K562 (cell line): ENCODE measurements around the gene ACTL9. TPM values are rescaled to one million over a fixed set of nuclear protein-coding genes. Genes with fewer than 3 reads are reported as not detected.

ENCODE experiments used
- ATAC-seq: fragments of 200-7000 bp; cut with Tn5 transposase; 3 replicates; pipeline ENCODE4 v1.9.1; 2020; ENCODE audit warnings: moderate library complexity
- BruUV-seq: library from RNA; stranded (reverse); fragments of 400-500 nt; replicated peaks from 2 replicates; lab custom pipeline; 2021; lab: Mats Ljungman, UMichigan
- CTCF ChIA-PET: fragments of 300-600 bp; formaldehyde crosslinking; extraction: SDS; loops from one replicate; lab custom pipeline; 2021; ENCODE audit warnings: low intra/inter-chr PET ratio; lab: Yijun Ruan, JAX
- POLR2A ChIA-PET: fragments of 300-600, 350-650 bp; sonication (Branson Sonifier 250); formaldehyde crosslinking; extraction: SDS; loops from one replicate; lab custom pipeline; 2021; ENCODE audit warnings: antibody characterized with exemption, inconsistent platforms; lab: Yijun Ruan, JAX
- DNase-seq, 4 experiments: peaks; one replicate each; pipeline versions ENCODE4 v3.0.0 to v3.0.0-alpha.2; 2011 to 2018; ENCODE audit warnings: low spot score in 3 of 4, mixed read lengths in 3 of 4; ENCODE audit errors: extremely low read depth in 1 of 4
- FAIRE-seq: peaks from 2 replicates; lab custom pipeline; 2011; peaks lifted over from hg19 to GRCh38; lab: Jason Lieb, UNC
- H2AFZ ChIP-seq: 2 replicates; pipeline ENCODE4 v1.6.0; 2011; ENCODE audit warnings: low read depth, low read length, control low read depth, inconsistent platforms
- H3K27ac ChIP-seq: fragments of 200-600 bp; 3 replicates; pipeline ENCODE4 v1.8.0; 2011; ENCODE audit warnings: low read depth, mild to moderate bottlenecking, control low read depth, inconsistent platforms, low read length, moderate library complexity, mixed read lengths; ENCODE audit errors: extremely low read depth
- H3K27me3 ChIP-seq, 2 experiments: fragments of 300-600 bp in 1 of 2; 2 replicates in 1 of 2; 3 replicates in 1 of 2; pipeline versions ENCODE4 v1.6.0 to v1.8.0; 2011; ENCODE audit warnings: inconsistent platforms in 2 of 2, low read length in 2 of 2, mild to moderate bottlenecking in 1 of 2, mixed read lengths in 1 of 2, moderate library complexity in 1 of 2; ENCODE audit not compliant: control insufficient read depth in 2 of 2, insufficient read depth in 2 of 2
- H3K36me3 ChIP-seq: fragments of 300-600 bp; 3 replicates; pipeline ENCODE4 v1.8.0; 2011; ENCODE audit warnings: mild to moderate bottlenecking, low read length, inconsistent platforms; ENCODE audit not compliant: control insufficient read depth, insufficient read depth
- H3K4me1 ChIP-seq, 2 experiments: fragments of 200-600 bp in 1 of 2; replicated peaks in 1 of 2; 2 replicates in 1 of 2; 3 replicates in 1 of 2; pipeline versions ENCODE4 v1.5.1 to v1.8.0; 2011; ENCODE audit warnings: inconsistent platforms in 2 of 2, low read length in 2 of 2, mild to moderate bottlenecking in 1 of 2, mixed read lengths in 1 of 2, moderate library complexity in 1 of 2; ENCODE audit not compliant: control insufficient read depth in 2 of 2, insufficient read depth in 2 of 2
- H3K4me2 ChIP-seq: 2 replicates; pipeline ENCODE4 v1.6.1; 2011; ENCODE audit warnings: low read length, control low read depth, inconsistent platforms, mixed read lengths; ENCODE audit not compliant: insufficient read depth
- H3K4me3 ChIP-seq: fragments of 200-600 bp; sonication (generic), shearing (Covaris generic); 2 replicates; pipeline ENCODE4 v1.5.1; 2016; ENCODE audit warnings: control low read depth, inconsistent platforms
- H3K79me2 ChIP-seq: fragments of 200-600 bp; 3 replicates; pipeline ENCODE4 v1.8.0; 2011; ENCODE audit warnings: low read length, inconsistent platforms; ENCODE audit not compliant: control insufficient read depth, insufficient read depth
- H3K9ac ChIP-seq, 2 experiments: 2 replicates each; pipeline versions ENCODE4 v1.6.0 to v1.6.1; 2011; ENCODE audit warnings: low read depth in 2 of 2, low read length in 2 of 2, control low read depth in 1 of 2, inconsistent platforms in 1 of 2, mild to moderate bottlenecking in 1 of 2, mixed read lengths in 1 of 2; ENCODE audit not compliant: insufficient read depth in 1 of 2
- H3K9me1 ChIP-seq: one replicate; pipeline ENCODE4 v1.6.0; 2011; ENCODE audit warnings: inconsistent platforms, mild to moderate bottlenecking, low read length, moderate library complexity; ENCODE audit not compliant: control insufficient read depth, insufficient read depth
- H3K9me3 ChIP-seq: replicated peaks from 2 replicates; pipeline ENCODE4 v1.5.1; 2011; ENCODE audit warnings: low read depth, low read length, inconsistent platforms; ENCODE audit not compliant: control insufficient read depth, insufficient read depth
- H4K20me1 ChIP-seq: replicated peaks from 2 replicates; pipeline ENCODE4 v1.6.1; 2011; ENCODE audit warnings: low read length, inconsistent platforms, mixed read lengths; ENCODE audit not compliant: control insufficient read depth, insufficient read depth
- CHD4 ChIP-seq: fragments of 200-600 bp; sonication (generic); IDR thresholded peaks from 3 replicates; pipeline ENCODE4 v1.6.1; 2012; ENCODE audit warnings: low read depth, mild to moderate bottlenecking, mixed read lengths, low read length, inconsistent platforms; ENCODE audit not compliant: insufficient read depth, insufficient replicate concordance, poor library complexity, severe bottlenecking
- ERF ChIP-seq: fragments of 450-650 bp; formaldehyde crosslinking; IDR thresholded peaks from 2 replicates; pipeline ENCODE4 v1.4.0; 2020; ENCODE audit warnings: mild to moderate bottlenecking, mixed read lengths
- FOXJ3 ChIP-seq: sonication (generic); formaldehyde crosslinking; IDR thresholded peaks from 2 replicates; pipeline ENCODE4 v1.4.0; 2020; ENCODE audit warnings: mild to moderate bottlenecking, missing genetic modification reagents
- ZNF639 ChIP-seq, 2 experiments: fragments of 200-800 bp in 1 of 2; sonication (Bioruptor generic) in 1 of 2; sonication (generic) in 1 of 2; formaldehyde crosslinking in 1 of 2; IDR thresholded peaks in 1 of 2; conservative IDR thresholded peaks in 1 of 2; 2 replicates each; pipeline versions ENCODE4 v1.5.0 to v1.6.1; 2016 to 2020; ENCODE audit warnings: missing compliant biosample characterization in 1 of 2, missing genetic modification characterization in 1 of 2, missing genetic modification reagents in 1 of 2
- WGBS: fragments of 100-300 bp; shearing (Covaris generic); methylation state at CpG from one replicate; pipeline ENCODE4 v1.1.6; 2016; ENCODE audit warnings: low coverage, mixed read lengths; ENCODE audit not compliant: insufficient coverage; ENCODE audit errors: missing lambda C conversion rate; 5-methylcytosine and 5-hydroxymethylcytosine counted together
- in situ Hi-C: fragments of 300-500 bp; cut with MboI; formaldehyde crosslinking; loops from 4 replicates; pipeline ENCODE4 v1.15.0; 2018; ENCODE audit warnings: inconsistent platforms, mixed read lengths
- intact Hi-C: fragments of 100-400 bp; cut with micrococcal nuclease; formaldehyde crosslinking; loops from 2 replicates; pipeline ENCODE4 v1.14.2; 2022
- polyA plus RNA-seq, 8 experiments: library from polyadenylated mRNA; depleted of rRNA in 4 of 8; stranded (reverse) in 5 of 8; unstranded in 3 of 8; fragments of >200 nt; fragmentation: Nextera tagmentation in 2 of 8; fragmentation: Illumina TruSeq in 1 of 8; extraction: Ambion mirVana in 2 of 8; extraction: Trizol in 1 of 8; gene quantifications; 2 replicates each; pipeline versions ENCODE4 v1.2.1 to v1.2.3, GENCODE V29; 2011 to 2014; ENCODE audit warnings: inconsistent platforms in 1 of 8, missing spikeins in 1 of 8
- total RNA-seq, 7 experiments: library from RNA; depleted of rRNA in 6 of 7; stranded (reverse); fragments of >200 nt in 6 of 7; fragmentation: Illumina TruSeq in 2 of 7; extraction: Trizol in 2 of 7; gene quantifications; 2 replicates each; pipeline versions ENCODE4 v1.2.1 to v1.2.3, GENCODE V29; 2011 to 2021; ENCODE audit warnings: low replicate concordance in 1 of 7

ACTL9 gene
- total and polyA plus RNA-seq, 9 of the 15 experiments (the other 6 are each of a cell fraction or from before 2014, with no cell fraction given), result not detected

- Histone ChIP-seq H3K4me3 (no peak overlapping the region), H4K20me1 (no peaks in the 10 kb centered on the region), H3K27ac (no peak overlapping the region), H3K9me3 (no peaks in the 10 kb centered on the region), H2AFZ (no peak overlapping the region), H3K4me1 (peaks cover 0 to 6% of the 10 kb centered on the region in 2 experiments; a peak in 3 of 5 replicates), H3K36me3 (no peaks in the 10 kb centered on the region), H3K9me1 (no peaks in the 10 kb centered on the region), H3K4me2 (no peak overlapping the region), H3K27me3 (peaks cover 0 to 20% of the 10 kb centered on the region in 2 experiments; a peak in 3 of 5 replicates), H3K79me2 (no peaks in the 10 kb centered on the region)
- BruUV-seq, result no TSS peak
- FAIRE-seq, result no peak
- intact Hi-C loops, result no loop called here
- POLR2A ChIA-PET, result no interaction called here
- CTCF ChIA-PET, result interaction anchor here (0.6 to 4.4 kb wide), 5 partner anchors 35 to 1141 kb away, joined by 3 to 50 read pairs (median 3); no protein-coding TSS in a partner anchor
- TF ChIP-seq CHD4, result peak; percentile 38
- no peak for TF ChIP-seq FOXJ3 (CRISPR knock-in tag)
- peak in 1 of 2 experiments; percentile 21; a peak in 1 of 4 replicates for TF ChIP-seq ZNF639 (CRISPR knock-in tag; conservative IDR thresholded peaks at IDR 0.05 in 1 of 2, IDR thresholded peaks at IDR 0.05 in 1 of 2)
- peak; percentile 23; the same call in 1 of the 2 replicates for TF ChIP-seq ERF (CRISPR knock-in tag)
- TF ChIP-seq, all 486 proteins: peak for 3
- ATAC-seq, result peak; percentile 38
- 0% methylated on average over 9 of the region's 12 CpGs for WGBS
- in situ Hi-C loops, result loop anchor here (5.0 kb wide), 1 partner anchor 37 kb away; no protein-coding TSS in a partner anchor
- peak in 2 of 4 experiments; percentile 21 for DNase-seq
- H3K9ac ChIP-seq, result no peak overlapping the region
These were observed 43.3 kb downstream of the ACTL9 start for GRCh38 chr19:8655340-8655709.
